Measurements from ENCODE around the gene EXOC8. TPM values are rescaled to one million over a fixed set of nuclear protein-coding genes. Genes with fewer than 3 reads are reported as not detected.

EXOC8 gene
- total and polyA plus RNA-seq, 2 of the 8 experiments (the other 6 are each of a cell fraction or from before 2014, with no cell fraction given): 2.0 to 9.8 TPM

- Histone ChIP-seq H3K23me2 (ENCODE audit: low read depth, low read length) (no peaks in the 10 kb centered on the region), H3K27ac (ENCODE audit: low read depth, low read length) (no peak overlapping the region), H4K91ac (replicated peaks; ENCODE audit: insufficient read length, low read length) (no peak overlapping the region), H3K18ac (ENCODE audit: extremely low read depth, low read length) (no peak overlapping the region), H3K4me2 (ENCODE audit: insufficient read depth in 1 of 2, low read depth in 2 of 2, low read length in 2 of 2) (no peak overlapping the region), H4K8ac (ENCODE audit: extremely low read depth, insufficient read depth, low read length) (no peak overlapping the region), H3K23ac (ENCODE audit: insufficient read length) (no peak overlapping the region), H3K56ac (replicated peaks; ENCODE audit: insufficient read length, low read depth, low read length) (no peak overlapping the region), H3K79me2 (ENCODE audit: control insufficient read depth in 1 of 2, insufficient read depth in 2 of 2, low read length in 2 of 2) (no peaks in the 10 kb centered on the region), H3K36me3 (ENCODE audit: control insufficient read depth in 2 of 4, insufficient read depth in 4 of 4, low read length in 3 of 4) (no peaks in the 10 kb centered on the region), H3K9ac (replicated peaks in 1 of 4; ENCODE audit: extremely low read depth in 1 of 4, low read depth in 3 of 4, low read length in 3 of 4) (no peak overlapping the region), H4K5ac (ENCODE audit: insufficient read length, low read depth, low read length) (no peak overlapping the region), H2AK5ac (ENCODE audit: low read depth, low read length) (no peak overlapping the region), H2BK20ac (ENCODE audit: low read length) (no peak overlapping the region), H4K20me1 (replicated peaks in 1 of 2; ENCODE audit: control insufficient read depth in 1 of 2, insufficient read depth in 2 of 2, low read length in 2 of 2) (no peaks in the 10 kb centered on the region), H3K14ac (ENCODE audit: insufficient read length) (no peak overlapping the region), H2BK15ac (ENCODE audit: low read length) (no peak overlapping the region), H3K27me3 (replicated peaks in 1 of 4; ENCODE audit: control insufficient read depth in 3 of 4, extremely low read depth in 1 of 4, insufficient read depth in 3 of 4, low read length in 3 of 4) (no peaks in the 10 kb centered on the region), H2BK120ac (replicated peaks; ENCODE audit: low read depth, low read length) (no peak overlapping the region), H3K4me1 (replicated peaks in 1 of 4; ENCODE audit: control insufficient read depth in 3 of 4, insufficient read depth in 4 of 4, low read length in 3 of 4) (peaks cover 0 to 4% (median 0%) of the 10 kb centered on the region in 4 experiments; a peak in 1 of 7 replicates), H2BK12ac (ENCODE audit: low read depth, low read length) (no peak overlapping the region), H3K4ac (replicated peaks; ENCODE audit: insufficient read length, low read depth, low read length) (no peak overlapping the region), H2BK5ac (ENCODE audit: low read depth, low read length) (no peak overlapping the region), H3K4me3 (ENCODE audit: extremely low read depth in 1 of 4, insufficient read depth in 2 of 4, low read depth in 3 of 4, low read length in 4 of 4) (no peak overlapping the region), H2AFZ (ENCODE audit: low read length) (no peak overlapping the region), H3K9me3 (ENCODE audit: insufficient read depth in 2 of 2, low read depth in 1 of 2, low read length in 1 of 2) (no peaks in the 10 kb centered on the region; a peak in 1 of 4 replicates), H3K79me1 (ENCODE audit: low read depth, low read length) (no peaks in the 10 kb centered on the region)
- DNase-seq (ENCODE audit: low read depth in 1 of 2, low spot score in 2 of 2) (no peak), FAIRE-seq (no peak)
- ChIA-PET CTCF (ENCODE audit: partially characterized antibody) (no interaction called here), POLR2A (ENCODE audit: partially characterized antibody) (no interaction called here)
- no peak for TF ChIP-seq SP2 (IDR thresholded peaks at IDR 0.05; ENCODE audit: low read length)
- peak; percentile 29; the same call in 1 of the 2 replicates for TF ChIP-seq POU5F1 (IDR thresholded peaks at IDR 0.05; ENCODE audit: low read depth, low read length)
- 70% methylated on average over 1 of the region's 6 CpGs; no CpG with 5 or more reads in 1 of the 2 experiments for WGBS, 2 experiments (ENCODE audit: extremely low coverage in 1 of 2, insufficient coverage in 1 of 2, insufficient read length in 1 of 2, insufficient replicate concordance in 2 of 2, low coverage in 1 of 2, low lambda C conversion rate in 2 of 2, missing lambda C conversion rate in 1 of 2)
These were observed 53.2 kb downstream of the EXOC8 start for GRCh38 chr1:231284441-231284840.

Other genes with a start within 250 kb of the EXOC8 start
- gene TRIM67, start 175.8 kb downstream of the EXOC8 start, total RNA-seq (2021; fragmentation: NEBNext Ultra II Directional; extraction: Animal tissue kit (Norgen Biotek cat#: 25700)): not detected in 2 replicates
- under 0.01 TPM in 1 of 2 replicates, not detected in the other for gene TRIM67, start 175.8 kb downstream of the EXOC8 start, polyA plus RNA-seq (2011; rRNA removed)
- 41.1 and 47.4 TPM in 2 replicates for gene GNPAT, start 96.6 kb downstream of the EXOC8 start, total RNA-seq (2021; fragmentation: NEBNext Ultra II Directional; extraction: Animal tissue kit (Norgen Biotek cat#: 25700))
- 12.7 and 22.9 TPM in 2 replicates for gene GNPAT, start 96.6 kb downstream of the EXOC8 start, polyA plus RNA-seq (2011; rRNA removed)
- 11.8 and 15.1 TPM in 2 replicates for gene SPRTN, start 441 bp upstream of the EXOC8 start, total RNA-seq (2021; fragmentation: NEBNext Ultra II Directional; extraction: Animal tissue kit (Norgen Biotek cat#: 25700))
- 6.6 and 9.1 TPM in 2 replicates for gene SPRTN, start 441 bp upstream of the EXOC8 start, polyA plus RNA-seq (2011; rRNA removed)
- gene EGLN1, start 84.4 kb upstream of the EXOC8 start, total RNA-seq (2021; fragmentation: NEBNext Ultra II Directional; extraction: Animal tissue kit (Norgen Biotek cat#: 25700)): 6.1 and 6.4 TPM in 2 replicates
- 2.3 and 4.0 TPM in 2 replicates for gene EGLN1, start 84.4 kb upstream of the EXOC8 start, polyA plus RNA-seq (2011; rRNA removed)
- 34.0 and 37.0 TPM in 2 replicates for gene TSNAX, start 190.8 kb upstream of the EXOC8 start, total RNA-seq (2021; fragmentation: NEBNext Ultra II Directional; extraction: Animal tissue kit (Norgen Biotek cat#: 25700))
- gene TSNAX, start 190.8 kb upstream of the EXOC8 start, polyA plus RNA-seq (2011; rRNA removed): 5.7 and 7.7 TPM in 2 replicates